ENCODE measurements around the gene CERS2.
A peak's percentile ranks its signal among the peaks of the same experiment; 100 is the strongest.

Gene CERS2

DNA sequence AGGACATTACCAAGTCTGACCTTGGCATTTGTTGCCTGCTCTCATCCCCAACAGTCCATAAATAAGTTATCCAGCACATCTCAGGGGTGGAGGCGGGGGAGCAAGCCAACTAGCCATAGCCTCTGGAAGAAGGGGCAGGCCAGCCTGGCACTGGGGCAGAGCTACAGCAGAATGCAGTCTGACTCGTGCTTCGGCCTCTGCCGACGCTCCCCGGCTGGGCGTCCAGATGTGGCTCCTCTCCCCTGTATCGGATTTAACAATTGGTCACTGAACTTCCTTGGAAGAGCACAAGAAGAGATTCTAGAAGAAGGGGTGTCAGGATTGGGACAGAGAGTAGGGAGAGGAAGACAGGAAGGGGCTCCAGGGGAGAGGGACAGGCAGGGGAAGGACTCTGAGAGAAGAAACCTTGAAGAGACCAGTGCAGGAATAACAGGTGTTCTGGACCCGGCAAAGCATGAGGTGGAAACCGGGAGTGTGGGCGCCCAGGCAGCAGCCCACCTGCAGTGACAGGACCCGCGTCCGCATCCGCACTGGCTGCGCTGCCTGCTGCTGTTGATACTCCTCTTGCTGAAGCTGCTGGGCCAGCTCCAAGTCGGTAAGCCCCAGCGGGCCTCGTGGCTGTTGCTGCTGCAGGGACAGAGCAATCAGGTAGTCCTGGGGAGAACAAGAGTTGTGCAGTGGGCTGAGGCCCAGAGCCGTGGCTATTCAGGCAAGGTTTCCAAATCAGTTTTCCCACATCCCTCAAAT is 22.7 kb upstream of the CERS2 start:
- no peak for DNase-seq (ENCODE audit: low spot score)
- Histone ChIP-seq H3K27ac (no peak overlapping the region), H3K4me3 (no peak overlapping the region)
- TF ChIP-seq, protein P1, sequence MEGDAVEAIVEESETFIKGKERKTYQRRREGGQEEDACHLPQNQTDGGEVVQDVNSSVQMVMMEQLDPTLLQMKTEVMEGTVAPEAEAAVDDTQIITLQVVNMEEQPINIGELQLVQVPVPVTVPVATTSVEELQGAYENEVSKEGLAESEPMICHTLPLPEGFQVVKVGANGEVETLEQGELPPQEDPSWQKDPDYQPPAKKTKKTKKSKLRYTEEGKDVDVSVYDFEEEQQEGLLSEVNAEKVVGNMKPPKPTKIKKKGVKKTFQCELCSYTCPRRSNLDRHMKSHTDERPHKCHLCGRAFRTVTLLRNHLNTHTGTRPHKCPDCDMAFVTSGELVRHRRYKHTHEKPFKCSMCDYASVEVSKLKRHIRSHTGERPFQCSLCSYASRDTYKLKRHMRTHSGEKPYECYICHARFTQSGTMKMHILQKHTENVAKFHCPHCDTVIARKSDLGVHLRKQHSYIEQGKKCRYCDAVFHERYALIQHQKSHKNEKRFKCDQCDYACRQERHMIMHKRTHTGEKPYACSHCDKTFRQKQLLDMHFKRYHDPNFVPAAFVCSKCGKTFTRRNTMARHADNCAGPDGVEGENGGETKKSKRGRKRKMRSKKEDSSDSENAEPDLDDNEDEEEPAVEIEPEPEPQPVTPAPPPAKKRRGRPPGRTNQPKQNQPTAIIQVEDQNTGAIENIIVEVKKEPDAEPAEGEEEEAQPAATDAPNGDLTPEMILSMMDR (IDR thresholded peaks at IDR 0.05), result no peak

DNA sequence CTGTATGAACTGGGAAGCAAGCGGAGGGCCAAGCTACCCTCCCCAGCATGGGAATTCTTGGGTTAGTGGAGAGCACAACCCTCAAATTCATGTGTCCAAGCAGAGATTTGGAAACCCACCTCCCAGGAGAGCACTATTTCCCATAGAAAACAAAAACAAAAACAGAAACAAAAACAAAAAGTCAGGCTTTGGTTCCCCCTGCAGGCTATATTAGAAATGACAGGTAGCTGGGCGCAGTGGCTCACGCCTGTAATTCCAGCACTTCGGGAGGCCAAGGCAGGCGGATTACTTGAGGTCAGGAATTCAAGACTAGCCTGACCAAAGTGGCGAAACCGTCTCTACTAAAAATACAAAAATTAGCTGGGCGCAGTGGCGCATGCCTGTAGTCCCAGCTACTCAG is 21.3 kb upstream of the CERS2 start:
- H3K27ac ChIP-seq, result peak overlapping the region in 1 of 2 donors; percentile 30
- no peak overlapping the region for H3K4me3 ChIP-seq
- TF ChIP-seq, protein P1 (IDR thresholded peaks at IDR 0.05), result peak; percentile 75
- no peak for DNase-seq (ENCODE audit: low spot score)

DNA sequence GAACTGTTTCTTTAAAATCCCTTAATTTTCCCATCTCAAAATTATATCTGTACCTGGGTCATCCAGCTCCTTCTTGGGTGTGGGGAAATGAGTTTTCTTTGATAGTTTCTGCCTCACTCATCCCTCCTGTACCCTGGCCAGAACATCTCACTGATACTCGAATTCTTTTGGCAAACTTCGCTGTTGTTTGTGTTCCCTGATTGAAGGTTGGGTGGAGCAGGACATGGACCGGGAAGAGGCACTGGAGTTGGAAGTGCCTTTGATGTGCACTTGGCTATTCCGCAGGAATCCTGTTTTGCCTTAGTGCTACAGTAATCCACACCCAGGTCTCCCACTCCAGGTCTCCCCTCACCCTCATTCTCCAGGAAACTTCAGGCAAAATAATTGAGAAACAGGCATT is 20.8 kb upstream of the CERS2 start:
- H3K27ac ChIP-seq, result peak overlapping the region in 1 of 2 donors; percentile 30
- no peak overlapping the region for H3K4me3 ChIP-seq
- TF ChIP-seq, protein P1 (IDR thresholded peaks at IDR 0.05), result no peak
- no peak for DNase-seq (ENCODE audit: low spot score)

DNA sequence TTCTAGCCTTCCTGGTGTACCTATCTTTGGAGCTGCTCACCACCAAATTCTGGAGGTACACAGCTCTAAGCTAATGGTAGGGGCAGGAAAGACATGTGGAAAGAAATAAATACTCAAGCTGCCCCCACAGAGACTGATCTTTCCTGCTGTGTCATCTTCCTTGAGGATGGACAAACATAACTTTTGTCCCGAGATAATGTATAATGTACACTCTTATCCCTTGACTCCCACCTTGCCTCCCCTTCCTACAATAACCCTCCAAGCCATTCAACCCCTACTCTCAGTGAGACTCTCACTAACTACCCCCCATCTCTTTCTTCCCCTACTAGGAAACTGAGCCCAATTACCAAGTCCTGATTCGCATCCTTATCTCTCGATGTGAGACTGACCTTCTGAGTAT is 19.6 kb upstream of the CERS2 start:
- Histone ChIP-seq H3K4me3 (no peak overlapping the region), H3K27ac (no peak overlapping the region)
- TF ChIP-seq, protein P1 (IDR thresholded peaks at IDR 0.05), result no peak
- DNase-seq (ENCODE audit: low spot score), result no peak

DNA sequence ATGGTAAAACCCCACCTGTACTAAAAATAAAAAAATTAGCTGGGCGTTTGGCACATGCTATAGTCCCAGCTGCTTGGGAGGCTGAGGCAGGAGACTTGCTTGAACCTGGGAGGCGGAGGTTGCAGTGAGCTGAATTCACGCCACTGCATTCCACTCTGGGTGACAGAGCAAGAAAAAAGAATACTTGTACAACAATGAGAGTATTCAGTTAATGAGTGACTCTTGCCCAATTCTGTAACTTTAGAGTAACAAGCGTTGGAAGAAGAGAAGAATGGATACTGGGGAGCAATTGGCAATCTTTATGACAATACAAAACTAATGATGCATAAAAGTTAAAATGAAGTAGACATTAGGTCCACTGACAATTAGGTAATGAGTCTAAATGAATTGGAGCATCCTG is 18.0 kb upstream of the CERS2 start:
- H3K27ac ChIP-seq, result no peak overlapping the region
- DNase-seq (ENCODE audit: low spot score), result no peak
- TF ChIP-seq, protein P1 (IDR thresholded peaks at IDR 0.05), result no peak
- no peak overlapping the region for H3K4me3 ChIP-seq

DNA sequence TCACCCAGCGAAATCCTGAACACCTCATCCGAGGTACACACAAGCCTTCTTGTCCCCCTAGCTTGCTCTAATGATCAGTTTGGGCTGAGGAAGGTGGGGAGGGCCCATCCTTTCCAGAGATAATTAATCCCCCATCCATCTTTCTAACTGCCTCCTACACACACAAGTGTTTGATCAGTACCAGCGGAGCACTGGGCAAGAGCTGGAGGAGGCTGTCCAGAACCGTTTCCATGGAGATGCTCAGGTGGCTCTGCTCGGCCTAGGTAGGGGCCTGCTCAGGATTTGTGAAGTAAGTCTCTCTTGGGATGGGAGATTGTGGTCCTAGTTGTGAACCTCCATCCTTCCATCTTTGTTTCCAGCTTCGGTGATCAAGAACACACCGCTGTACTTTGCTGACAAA is 13.3 kb upstream of the CERS2 start:
- H3K27ac ChIP-seq, result no peak overlapping the region
- TF ChIP-seq, protein P1 (IDR thresholded peaks at IDR 0.05), result no peak
- no peak for DNase-seq (ENCODE audit: low spot score)
- H3K4me3 ChIP-seq, result no peak overlapping the region

DNA sequence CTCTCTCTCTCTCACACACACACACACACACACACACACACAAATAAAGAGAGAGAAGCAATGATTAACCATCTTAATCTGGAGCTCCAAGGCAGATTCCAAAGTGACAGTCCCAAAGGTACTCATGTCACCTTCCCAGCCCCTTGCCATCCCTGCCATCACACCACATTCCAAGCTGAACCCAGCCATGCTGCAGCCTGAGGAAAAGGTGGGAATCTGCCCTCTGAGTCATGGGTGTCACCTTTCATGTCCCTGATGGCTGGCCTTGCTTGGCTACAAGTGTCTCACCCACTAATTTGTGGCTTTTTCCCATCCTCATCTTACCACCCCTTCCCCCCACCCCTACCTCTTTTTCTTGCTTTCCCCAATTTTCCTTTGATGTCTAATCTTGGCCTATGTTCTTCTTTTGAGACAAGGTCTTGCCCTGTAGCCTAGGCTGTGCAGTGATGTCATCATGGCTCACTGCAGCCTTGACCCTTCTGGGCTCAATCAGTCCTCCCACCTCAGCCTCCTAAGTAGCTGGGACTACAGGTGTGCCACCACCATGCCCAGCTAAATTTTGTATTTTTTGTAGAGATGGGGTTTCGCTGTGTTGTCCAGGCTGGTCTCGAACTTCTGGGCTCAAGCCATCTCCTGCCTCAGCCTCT is 10.7 kb upstream of the CERS2 start:
- Histone ChIP-seq H3K27ac (no peak overlapping the region), H3K4me3 (no peak overlapping the region)
- DNase-seq (ENCODE audit: low spot score), result no peak
- TF ChIP-seq, protein P1 (IDR thresholded peaks at IDR 0.05), result no peak

Measured in coronary artery (tissue), 2 donors.